CD14-positive monocyte (primary cell): ENCODE data around the gene ACKR3. TPM values are rescaled to one million over a fixed set of nuclear protein-coding genes. Genes with fewer than 3 reads are reported as not detected.

Experiments used
- DNase-seq, 3 donors: peaks; one replicate each; pipeline ENCODE4 v3.0.0-alpha.2; 2011 to 2022
- H2AFZ ChIP-seq: 2 replicates; pipeline ENCODE4 v1.6.0; 2012; ENCODE audit warnings: mild to moderate bottlenecking, low read depth, low read length, inconsistent platforms; ENCODE audit not compliant: insufficient read depth, poor library complexity, severe bottlenecking
- H3K27ac ChIP-seq, 2 donors: 1 replicate in 1 of 2; 2 replicates in 1 of 2; pipeline ENCODE4 v1.5.1; 2012 to 2013; ENCODE audit warnings: low read length in 2 of 2, control low read depth in 1 of 2, inconsistent platforms in 1 of 2, low read depth in 1 of 2, mild to moderate bottlenecking in 1 of 2
- H3K27me3 ChIP-seq, 2 donors: one replicate each; pipeline versions ENCODE4 v1.6.0 to v1.6.1; 2011 to 2013; ENCODE audit warnings: low read length in 2 of 2; ENCODE audit not compliant: control insufficient read depth in 2 of 2, insufficient read depth in 2 of 2
- H3K36me3 ChIP-seq, 2 donors: replicated peaks in 1 of 2; 1 replicate in 1 of 2; 2 replicates in 1 of 2; pipeline versions ENCODE4 v1.5.1 to v1.6.1; 2012 to 2013; ENCODE audit warnings: low read length in 2 of 2, control low read depth in 1 of 2, inconsistent platforms in 1 of 2, mild to moderate bottlenecking in 1 of 2; ENCODE audit not compliant: insufficient read depth in 2 of 2, control insufficient read depth in 1 of 2
- H3K4me1 ChIP-seq, 2 donors: 1 replicate in 1 of 2; 2 replicates in 1 of 2; pipeline versions ENCODE4 v1.5.1 to v1.6.1; 2012 to 2013; ENCODE audit warnings: low read length in 2 of 2, control low read depth in 1 of 2, inconsistent platforms in 1 of 2, mild to moderate bottlenecking in 1 of 2, moderate library complexity in 1 of 2; ENCODE audit not compliant: insufficient read depth in 2 of 2, control insufficient read depth in 1 of 2
- H3K4me2 ChIP-seq: replicated peaks from 2 replicates; pipeline ENCODE3; 2012; ENCODE audit warnings: low read length, moderate library complexity, mild to moderate bottlenecking; ENCODE audit not compliant: poor library complexity, severe bottlenecking; ENCODE audit errors: extremely low read depth
- H3K4me3 ChIP-seq, 3 experiments: fragments of 200-600 bp in 1 of 3; sonication (generic) in 1 of 3; replicated peaks in 1 of 3; 1 replicate in 2 of 3; 2 replicates in 1 of 3; pipeline ENCODE4 v1.5.1; 2011 to 2013; ENCODE audit warnings: low read length in 3 of 3, mild to moderate bottlenecking in 3 of 3, control low read depth in 2 of 3, low read depth in 2 of 3, inconsistent platforms in 1 of 3, moderate library complexity in 1 of 3
- H3K79me2 ChIP-seq: 2 replicates; pipeline ENCODE4 v1.6.0; 2012; ENCODE audit warnings: mild to moderate bottlenecking, control low read depth, inconsistent platforms, low read length, moderate library complexity; ENCODE audit not compliant: insufficient read depth
- H3K9ac ChIP-seq: 2 replicates; pipeline ENCODE4 v1.6.0; 2017; ENCODE audit warnings: low read length, mild to moderate bottlenecking; ENCODE audit not compliant: insufficient read depth, poor library complexity, severe bottlenecking
- H3K9me3 ChIP-seq, 2 donors: replicated peaks in 1 of 2; 1 replicate in 1 of 2; 2 replicates in 1 of 2; pipeline versions ENCODE4 v1.5.1 to v1.6.1; 2012 to 2013; ENCODE audit warnings: low read length in 2 of 2, control low read depth in 1 of 2; ENCODE audit not compliant: control insufficient read depth in 1 of 2, insufficient read depth in 1 of 2
- H4K20me1 ChIP-seq: 2 replicates; pipeline ENCODE4 v1.6.0; 2012; ENCODE audit warnings: mild to moderate bottlenecking, low read length, control low read depth, moderate library complexity; ENCODE audit not compliant: insufficient read depth
- H3K27ac Mint-ChIP-seq, 7 donors: one replicate each; pipeline ENCODE4 v1.8.0; 2020; ENCODE audit warnings: mild to moderate bottlenecking in 7 of 7, mixed read lengths in 7 of 7, moderate library complexity in 6 of 7, inconsistent platforms in 2 of 7
- H3K27me3 Mint-ChIP-seq, 3 donors: one replicate each; pipeline ENCODE4 v1.8.0; 2021 to 2022; ENCODE audit warnings: low read depth in 3 of 3, mild to moderate bottlenecking in 3 of 3, mixed read lengths in 3 of 3, moderate library complexity in 3 of 3, inconsistent platforms in 1 of 3
- H3K36me3 Mint-ChIP-seq, 2 donors: one replicate each; pipeline ENCODE4 v1.8.0; 2020; ENCODE audit warnings: mixed read lengths in 2 of 2, inconsistent platforms in 1 of 2, mild to moderate bottlenecking in 1 of 2
- H3K4me1 Mint-ChIP-seq: one replicate; pipeline ENCODE4 v1.8.0; 2020; ENCODE audit warnings: mild to moderate bottlenecking, mixed read lengths
- H3K4me3 Mint-ChIP-seq, 2 donors: one replicate each; pipeline ENCODE4 v1.8.0; 2020; ENCODE audit warnings: mild to moderate bottlenecking in 2 of 2, mixed read lengths in 2 of 2, moderate library complexity in 1 of 2
- H3K9me3 Mint-ChIP-seq, 7 donors: one replicate each; pipeline ENCODE4 v1.8.0; 2020 to 2022; ENCODE audit warnings: mixed read lengths in 7 of 7, mild to moderate bottlenecking in 6 of 7, moderate library complexity in 6 of 7, inconsistent platforms in 2 of 7
- WGBS: methylation state at CpG from one replicate; pipeline ENCODE4 v1.1.5; 2013; ENCODE audit warnings: missing lambda C conversion rate; ENCODE audit not compliant: insufficient coverage; 5-methylcytosine and 5-hydroxymethylcytosine counted together
- intact Hi-C, 2 donors: fragments of 100-400 bp; cut with micrococcal nuclease; formaldehyde crosslinking; loops; one replicate each; pipeline versions ENCODE4 v1.15.0 to v1.15.1; 2023
- polyA plus RNA-seq, 3 donors: library from polyadenylated mRNA; depleted of rRNA in 1 of 3; unstranded in 2 of 3; stranded (reverse) in 1 of 3; fragments of 300-500 nt in 2 of 3; fragments of >200 nt in 1 of 3; fragmentation: Illumina TruSeq in 2 of 3; gene quantifications; 1 replicate in 2 of 3; 2 replicates in 1 of 3; pipeline ENCODE4 v1.2.3, GENCODE V29; 2012 to 2021
- TF ChIP-seq, protein P1 (sequence below): fragments of 200-600 bp; IDR thresholded peaks from one replicate; pipeline ENCODE4 v1.8.0; 2022; ENCODE audit warnings: antibody characterized with exemption, mild to moderate bottlenecking

The ACKR3 gene
- polyA plus RNA-seq, 3 donors = 0.41 to 13.3 (median 0.79) TPM

DNA sequence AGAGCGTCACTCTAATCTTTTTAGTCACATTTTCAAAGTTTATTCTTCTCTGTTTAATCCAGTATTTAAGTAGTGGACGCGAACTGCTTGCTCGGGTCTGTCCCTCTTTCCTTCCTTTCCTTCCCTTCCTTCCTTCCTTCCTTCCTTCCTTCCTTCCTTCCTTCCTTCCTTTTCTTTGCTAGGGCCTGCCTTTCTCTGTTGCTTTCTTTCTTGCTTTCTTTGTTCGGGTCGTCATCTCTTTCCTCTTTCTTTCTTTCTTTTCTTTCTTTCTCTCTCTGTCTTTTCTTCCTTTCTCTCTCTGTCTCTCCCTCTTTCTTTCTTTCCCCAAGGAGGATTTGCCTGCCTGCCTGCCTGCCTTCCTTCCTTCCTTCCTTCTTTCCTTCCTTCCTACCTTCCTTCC is 3.0 kb upstream of the ACKR3 start:
- no peaks in the 10 kb centered on the region for H3K36me3 ChIP-seq
- H3K27ac Mint-ChIP-seq = no peak overlapping the region
- no peak overlapping the region for H3K9ac ChIP-seq
- TF ChIP-seq, protein P1, sequence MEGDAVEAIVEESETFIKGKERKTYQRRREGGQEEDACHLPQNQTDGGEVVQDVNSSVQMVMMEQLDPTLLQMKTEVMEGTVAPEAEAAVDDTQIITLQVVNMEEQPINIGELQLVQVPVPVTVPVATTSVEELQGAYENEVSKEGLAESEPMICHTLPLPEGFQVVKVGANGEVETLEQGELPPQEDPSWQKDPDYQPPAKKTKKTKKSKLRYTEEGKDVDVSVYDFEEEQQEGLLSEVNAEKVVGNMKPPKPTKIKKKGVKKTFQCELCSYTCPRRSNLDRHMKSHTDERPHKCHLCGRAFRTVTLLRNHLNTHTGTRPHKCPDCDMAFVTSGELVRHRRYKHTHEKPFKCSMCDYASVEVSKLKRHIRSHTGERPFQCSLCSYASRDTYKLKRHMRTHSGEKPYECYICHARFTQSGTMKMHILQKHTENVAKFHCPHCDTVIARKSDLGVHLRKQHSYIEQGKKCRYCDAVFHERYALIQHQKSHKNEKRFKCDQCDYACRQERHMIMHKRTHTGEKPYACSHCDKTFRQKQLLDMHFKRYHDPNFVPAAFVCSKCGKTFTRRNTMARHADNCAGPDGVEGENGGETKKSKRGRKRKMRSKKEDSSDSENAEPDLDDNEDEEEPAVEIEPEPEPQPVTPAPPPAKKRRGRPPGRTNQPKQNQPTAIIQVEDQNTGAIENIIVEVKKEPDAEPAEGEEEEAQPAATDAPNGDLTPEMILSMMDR = no peak
- H3K9me3 Mint-ChIP-seq = peaks cover 0 to 4% (median 0%) of the 10 kb centered on the region in 7 donors
- H3K79me2 ChIP-seq = no peaks in the 10 kb centered on the region
- peaks cover 56% of the 10 kb centered on the region for H3K4me1 Mint-ChIP-seq
- H3K4me3 ChIP-seq = no peak overlapping the region
- H3K27me3 ChIP-seq = no peaks in the 10 kb centered on the region
- peaks cover 7 to 15% (median 7%) of the 10 kb centered on the region in 3 donors for H3K27me3 Mint-ChIP-seq
- no peak overlapping the region for H3K4me3 Mint-ChIP-seq
- H2AFZ ChIP-seq = no peak overlapping the region
- no peak overlapping the region for H3K4me2 ChIP-seq
- peaks cover 35 to 51% of the 10 kb centered on the region in 2 donors for H3K4me1 ChIP-seq
- DNase-seq = no peak
- H3K36me3 Mint-ChIP-seq = no peaks in the 10 kb centered on the region
- intact Hi-C loops = loop anchor here in 1 of 2 donors (10.0 kb wide), 1 partner anchor 52 kb away; no protein-coding TSS in a partner anchor
- WGBS = 65% methylated on average over 6 of the region's 6 CpGs
- H4K20me1 ChIP-seq = no peaks in the 10 kb centered on the region
- no peak overlapping the region for H3K27ac ChIP-seq
- H3K9me3 ChIP-seq = no peaks in the 10 kb centered on the region

DNA sequence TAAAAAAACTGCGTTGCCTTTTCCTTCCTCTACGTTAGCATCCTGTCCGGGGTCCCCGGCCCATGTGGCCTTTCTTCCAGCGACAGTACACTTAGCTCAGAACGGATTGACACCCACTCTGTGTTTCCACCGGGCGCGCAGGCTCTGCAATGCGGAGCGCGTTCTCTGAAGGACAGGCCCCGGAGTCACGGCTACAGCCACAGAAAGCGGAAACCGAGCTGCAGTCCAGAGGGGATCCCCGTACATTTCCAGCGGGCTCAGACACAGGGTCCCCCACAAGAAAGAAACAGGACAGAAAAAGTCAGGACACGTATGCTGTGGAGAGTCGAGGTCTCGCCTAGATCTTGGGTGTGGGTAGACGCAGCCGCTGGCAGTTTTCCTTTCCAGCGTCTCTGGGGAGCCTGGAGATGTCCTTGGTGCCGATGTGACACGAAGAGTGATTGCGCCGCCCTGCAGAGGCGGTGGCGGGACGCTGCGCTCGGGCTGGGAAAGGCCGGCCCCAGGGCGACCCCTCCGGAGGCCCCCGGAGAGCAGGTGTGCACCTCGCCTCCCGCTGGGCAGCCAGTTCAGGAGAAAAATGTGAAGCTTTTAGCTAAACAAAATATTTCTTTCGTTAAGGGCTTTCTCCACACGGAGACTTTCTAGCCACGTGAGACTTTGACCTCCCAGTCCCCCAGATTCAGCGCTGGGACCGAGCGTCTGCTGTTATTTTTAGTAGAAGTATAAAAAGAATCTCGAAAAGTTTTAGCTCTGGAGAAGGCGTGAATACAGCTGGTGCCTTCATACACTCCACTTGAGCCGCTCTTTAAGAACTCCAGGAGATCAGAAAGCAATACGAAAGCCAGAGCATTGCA is 1.3 kb upstream of the ACKR3 start:
- intact Hi-C loops = loop anchor here in 1 of 2 donors (10.0 kb wide), 1 partner anchor 53 kb away; no protein-coding TSS in a partner anchor
- Histone ChIP-seq H3K9ac (peak overlapping the region; percentile 57), H3K9me3 (no peaks in the 10 kb centered on the region), H3K4me2 (peak overlapping the region; percentile 92), H3K4me1 (peaks cover 35 to 59% of the 10 kb centered on the region in 2 donors), H4K20me1 (no peaks in the 10 kb centered on the region), H3K36me3 (no peaks in the 10 kb centered on the region), H3K4me3 (peak overlapping the region; percentile 37 to 81 (median 48)), H2AFZ (peak overlapping the region; percentile 84), H3K27ac (no peak overlapping the region), H3K27me3 (no peaks in the 10 kb centered on the region), H3K79me2 (peaks cover 4% of the 10 kb centered on the region)
- WGBS = 4% methylated on average over 41 of the region's 49 CpGs
- peak; percentile 30 to 61 (median 42) for DNase-seq
- TF ChIP-seq, protein P1 = no peak
- Mint-ChIP-seq H3K27ac (peak overlapping the region in 6 of 7 donors; percentile 50 to 77 (median 66)), H3K4me1 (peaks cover 64% of the 10 kb centered on the region), H3K27me3 (peaks cover 7 to 15% (median 7%) of the 10 kb centered on the region in 3 donors), H3K36me3 (no peaks in the 10 kb centered on the region), H3K4me3 (peak overlapping the region; percentile 91 to 97), H3K9me3 (peaks cover 0 to 2% (median 0%) of the 10 kb centered on the region in 7 donors)
